C1 segment of cervical spinal cord (tissue), 14 donors: Measurements from ENCODE around the gene TOX4.
"Not testable (repeated sequence)": the region's sequence is repeated elsewhere in the genome, so short reads cannot be mapped to it uniquely, and the experiment has no call there.

ENCODE experiments used
- DNase-seq, 14 donors: peaks; one replicate each; lab custom pipeline; 2025; lab: John Stamatoyannopoulos, UW

The TOX4 gene

GRCh38 chr14:21476925-21477681 lies at the start of gene TOX4, which contains the start of gene RAB2B:
Gene TOX4 (plus strand): TSS chr14:21477195. CDS start chr14:21477279, 84 bp downstream.
Gene RAB2B (minus strand): TSS chr14:21476959. CDS start chr14:21476872, 87 bp downstream.
- peak; percentile 58 to 100 (median 95) for DNase-seq

- DNase-seq, result no peak
Observed at GRCh38 chr14:21428930-21429329, 48.1 kb upstream of the TOX4 start.

GRCh38 chr14:21431126-21431525 lies 45.9 kb upstream of the TOX4 start:
- DNase-seq, result no peak

- DNase-seq, result no peak
Observed at GRCh38 chr14:21436567-21437062, 40.4 kb upstream of the TOX4 start.

GRCh38 chr14:21437063-21437901 lies 39.7 kb upstream of the TOX4 start:
- peak; percentile 51 to 98 (median 95) for DNase-seq

GRCh38 chr14:21440859-21441258 lies 36.1 kb upstream of the TOX4 start:
- no peak for DNase-seq

- not testable (repeated sequence) for DNase-seq
Observed at GRCh38 chr14:21442657-21443056, 34.3 kb upstream of the TOX4 start.

GRCh38 chr14:21449899-21450216 lies 27.1 kb upstream of the TOX4 start:
- DNase-seq, result no peak

GRCh38 chr14:21454843-21455544 lies 22.0 kb upstream of the TOX4 start:
- peak in 1 of 14 donors; percentile 25 for DNase-seq

- DNase-seq, result no peak
Observed at GRCh38 chr14:21455592-21455911, 21.4 kb upstream of the TOX4 start.

- DNase-seq, result peak; percentile 91 to 100 (median 98)
Observed at GRCh38 chr14:21455912-21456667, 20.9 kb upstream of the TOX4 start, which contains the start of gene CHD8. Gene CHD8 (minus strand): TSS chr14:21456123. CDS start chr14:21431643, 24,480 bp downstream.

- DNase-seq, result no peak
Observed at GRCh38 chr14:21467616-21468015, 9.4 kb upstream of the TOX4 start.

- DNase-seq, result no peak
Observed at GRCh38 chr14:21475767-21476522, 1.1 kb upstream of the TOX4 start.

GRCh38 chr14:21476523-21476924 lies 471 bp upstream of the TOX4 start:
- DNase-seq, result peak in 5 of 14 donors; percentile 45 to 93 (median 83)

- no peak for DNase-seq
Observed at GRCh38 chr14:21486640-21487087, 9.7 kb downstream of the TOX4 start.

- DNase-seq, result no peak
Observed at GRCh38 chr14:21494902-21495762, 18.1 kb downstream of the TOX4 start.

- no peak for DNase-seq
Observed at GRCh38 chr14:21496453-21496852, 19.5 kb downstream of the TOX4 start.

- DNase-seq, result peak in 1 of 14 donors; percentile 20
Observed at GRCh38 chr14:21498540-21499526, 21.8 kb downstream of the TOX4 start.
